ENCODE data around the gene USP12.

DNA sequence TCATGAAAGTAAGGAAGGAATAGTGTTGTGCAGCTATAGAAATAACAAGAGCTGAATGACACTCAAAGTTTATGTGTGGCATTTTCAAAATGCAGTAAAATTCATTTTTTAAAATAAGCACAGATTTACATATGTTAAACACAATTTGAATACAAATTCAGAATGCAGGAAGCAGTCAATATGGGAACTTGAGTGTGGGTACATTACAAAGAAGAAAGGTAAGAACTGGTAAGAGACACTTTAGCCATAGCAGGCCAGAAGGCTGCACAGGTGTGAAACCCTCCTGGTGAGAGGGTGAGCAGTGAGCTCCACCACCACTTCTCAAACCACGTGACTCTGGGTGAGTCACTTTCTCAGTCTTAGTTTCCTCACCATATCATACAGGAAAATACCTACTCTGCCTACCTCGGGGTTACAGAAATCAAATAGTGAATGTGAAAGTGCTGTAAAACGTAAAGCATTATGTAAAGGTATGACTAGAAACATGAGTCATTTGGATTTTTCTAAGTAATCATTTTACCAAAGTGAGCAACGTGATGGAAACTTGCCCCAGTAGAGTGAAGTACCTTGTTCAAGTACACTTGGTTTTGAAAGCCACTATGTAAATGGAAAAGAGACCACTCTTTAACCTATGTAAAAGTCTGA, 40.5 kb downstream of the USP12 start:
- TF ChIP-seq, protein P1, sequence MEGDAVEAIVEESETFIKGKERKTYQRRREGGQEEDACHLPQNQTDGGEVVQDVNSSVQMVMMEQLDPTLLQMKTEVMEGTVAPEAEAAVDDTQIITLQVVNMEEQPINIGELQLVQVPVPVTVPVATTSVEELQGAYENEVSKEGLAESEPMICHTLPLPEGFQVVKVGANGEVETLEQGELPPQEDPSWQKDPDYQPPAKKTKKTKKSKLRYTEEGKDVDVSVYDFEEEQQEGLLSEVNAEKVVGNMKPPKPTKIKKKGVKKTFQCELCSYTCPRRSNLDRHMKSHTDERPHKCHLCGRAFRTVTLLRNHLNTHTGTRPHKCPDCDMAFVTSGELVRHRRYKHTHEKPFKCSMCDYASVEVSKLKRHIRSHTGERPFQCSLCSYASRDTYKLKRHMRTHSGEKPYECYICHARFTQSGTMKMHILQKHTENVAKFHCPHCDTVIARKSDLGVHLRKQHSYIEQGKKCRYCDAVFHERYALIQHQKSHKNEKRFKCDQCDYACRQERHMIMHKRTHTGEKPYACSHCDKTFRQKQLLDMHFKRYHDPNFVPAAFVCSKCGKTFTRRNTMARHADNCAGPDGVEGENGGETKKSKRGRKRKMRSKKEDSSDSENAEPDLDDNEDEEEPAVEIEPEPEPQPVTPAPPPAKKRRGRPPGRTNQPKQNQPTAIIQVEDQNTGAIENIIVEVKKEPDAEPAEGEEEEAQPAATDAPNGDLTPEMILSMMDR (IDR thresholded peaks at IDR 0.05; ENCODE audit: insufficient read depth, low read depth, low read length): no peak
- no peak for TF ChIP-seq EZH2 (IDR thresholded peaks at IDR 0.05; ENCODE audit: insufficient read depth, low read length)

All from astrocyte (in vitro differentiated cells and primary cell).